Measurements from ENCODE around the gene RAE1.
A peak's percentile ranks its signal among the peaks of the same experiment; 100 is the strongest.

The RAE1 gene

DNA sequence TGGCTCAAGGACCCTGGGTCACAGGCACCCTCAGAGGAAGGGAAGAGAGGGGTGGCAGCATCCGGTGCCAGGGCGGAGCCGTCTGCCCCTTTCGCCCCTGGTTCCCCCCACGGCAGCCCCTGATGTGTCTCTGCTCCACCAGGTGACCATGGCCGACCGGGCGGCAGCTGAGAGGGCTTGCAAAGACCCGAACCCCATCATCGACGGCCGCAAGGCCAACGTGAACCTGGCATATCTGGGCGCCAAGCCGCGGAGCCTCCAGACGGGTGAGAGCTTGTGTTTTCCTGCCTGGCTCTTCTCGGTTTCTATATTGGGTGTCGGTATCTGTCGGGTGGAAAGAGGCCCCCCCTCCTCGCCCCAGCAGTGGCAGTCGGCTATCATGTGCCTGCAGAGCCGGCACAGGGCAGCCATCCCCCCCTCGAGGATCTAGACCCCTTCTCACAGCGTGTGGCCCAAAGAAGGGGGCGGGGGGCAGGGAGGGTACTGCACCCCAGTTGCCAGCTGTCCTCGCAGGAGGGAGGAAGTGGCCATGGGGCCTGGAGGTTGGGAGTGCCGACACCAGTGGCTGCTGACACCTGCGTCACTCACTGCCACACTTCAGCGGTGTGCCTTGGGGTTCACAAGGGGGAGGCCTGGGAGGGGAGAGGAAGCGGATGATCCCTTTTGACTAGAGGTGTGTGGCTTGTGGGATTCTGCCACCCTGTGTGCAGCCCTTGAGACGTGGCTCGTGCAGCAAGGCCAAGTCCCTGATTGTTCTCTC lies 41.6 kb downstream of the RAE1 start:
- Histone ChIP-seq H3F3A (ENCODE audit: low read depth) (0 out of 2 replicates have a peak, but pooled peaks cover 3% of the 10 kb centered on the region), H4K20me1 (ENCODE audit: insufficient read depth, low read length, poor library complexity, severe bottlenecking) (peaks cover 60% of the 10 kb centered on the region), H3K9me2 (replicated peaks; ENCODE audit: low read depth, low read length) (no peaks in the 10 kb centered on the region), H3K4me3 (ENCODE audit: low read length, poor library complexity, severe bottlenecking) (peak overlapping the region; percentile 87), H3K4me2 (ENCODE audit: low read depth, low read length, poor library complexity, severe bottlenecking) (peak overlapping the region; percentile 98), H3K4me1 (ENCODE audit: insufficient read depth, low read length, poor library complexity, severe bottlenecking) (peaks cover 49% of the 10 kb centered on the region), H3K9me3 (ENCODE audit: insufficient read depth, low read depth, low read length) (no peaks in the 10 kb centered on the region), H3K79me2 (ENCODE audit: insufficient read depth, low read length) (peaks cover 62% of the 10 kb centered on the region), H2AFZ (ENCODE audit: low read length) (no peak overlapping the region), H3K9ac (ENCODE audit: low read depth, low read length, poor library complexity, severe bottlenecking) (peak overlapping the region; percentile 87), H3K27me3 (ENCODE audit: insufficient read depth, low read length, poor library complexity, severe bottlenecking) (no peaks in the 10 kb centered on the region), H3K36me3 (ENCODE audit: insufficient read depth, low read length) (peaks cover 22% of the 10 kb centered on the region; the same call in 1 of the 2 replicates)
- no peak for TF ChIP-seq EZH2phosphoT487 (IDR thresholded peaks at IDR 0.05; ENCODE audit: borderline replicate concordance)
- TF ChIP-seq, protein P1, sequence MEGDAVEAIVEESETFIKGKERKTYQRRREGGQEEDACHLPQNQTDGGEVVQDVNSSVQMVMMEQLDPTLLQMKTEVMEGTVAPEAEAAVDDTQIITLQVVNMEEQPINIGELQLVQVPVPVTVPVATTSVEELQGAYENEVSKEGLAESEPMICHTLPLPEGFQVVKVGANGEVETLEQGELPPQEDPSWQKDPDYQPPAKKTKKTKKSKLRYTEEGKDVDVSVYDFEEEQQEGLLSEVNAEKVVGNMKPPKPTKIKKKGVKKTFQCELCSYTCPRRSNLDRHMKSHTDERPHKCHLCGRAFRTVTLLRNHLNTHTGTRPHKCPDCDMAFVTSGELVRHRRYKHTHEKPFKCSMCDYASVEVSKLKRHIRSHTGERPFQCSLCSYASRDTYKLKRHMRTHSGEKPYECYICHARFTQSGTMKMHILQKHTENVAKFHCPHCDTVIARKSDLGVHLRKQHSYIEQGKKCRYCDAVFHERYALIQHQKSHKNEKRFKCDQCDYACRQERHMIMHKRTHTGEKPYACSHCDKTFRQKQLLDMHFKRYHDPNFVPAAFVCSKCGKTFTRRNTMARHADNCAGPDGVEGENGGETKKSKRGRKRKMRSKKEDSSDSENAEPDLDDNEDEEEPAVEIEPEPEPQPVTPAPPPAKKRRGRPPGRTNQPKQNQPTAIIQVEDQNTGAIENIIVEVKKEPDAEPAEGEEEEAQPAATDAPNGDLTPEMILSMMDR (conservative IDR thresholded peaks at IDR 0.05; ENCODE audit: low read length), result no peak

DNA sequence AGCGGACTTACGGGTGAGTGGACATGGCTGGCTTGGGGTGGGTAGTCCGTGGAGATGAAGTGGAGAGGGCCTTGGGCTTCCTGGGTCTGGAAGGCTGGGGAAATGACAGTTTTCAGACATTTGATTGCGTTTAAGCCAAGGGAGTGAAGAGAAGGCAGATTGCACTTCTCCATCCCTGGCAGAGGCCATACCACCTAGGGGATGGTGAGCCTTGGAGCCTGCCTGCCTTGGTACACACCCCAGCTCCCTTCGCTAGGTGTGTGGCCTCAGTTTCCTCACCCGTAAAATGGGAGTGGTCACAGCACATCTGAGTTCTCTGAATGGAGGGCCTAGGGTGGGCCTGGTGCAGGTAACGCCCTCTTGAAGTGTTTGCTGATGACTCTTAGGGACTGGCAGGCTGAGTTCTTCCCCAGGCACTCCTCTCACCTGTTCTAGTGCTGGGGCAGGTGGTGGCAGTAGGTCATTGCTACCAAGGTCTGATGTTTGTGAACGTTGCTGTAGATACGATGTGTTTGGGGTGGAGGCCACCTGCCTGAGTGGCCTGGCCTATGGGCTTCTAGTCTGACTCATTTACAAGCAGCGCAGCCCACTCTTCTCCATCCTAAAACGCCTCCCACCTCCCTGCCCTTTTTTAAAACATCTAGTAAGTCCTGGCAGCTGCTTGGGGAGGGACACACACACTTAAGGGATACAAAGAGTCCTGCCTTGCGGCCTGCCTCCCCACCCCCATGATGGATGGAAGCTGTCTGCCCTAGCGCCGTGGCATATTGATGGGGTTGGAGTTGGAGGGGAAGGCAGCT lies 42.5 kb downstream of the RAE1 start:
- Histone ChIP-seq H3K27me3 (ENCODE audit: insufficient read depth, low read length, poor library complexity, severe bottlenecking) (no peaks in the 10 kb centered on the region), H4K20me1 (ENCODE audit: insufficient read depth, low read length, poor library complexity, severe bottlenecking) (peaks cover 66% of the 10 kb centered on the region), H3K9ac (ENCODE audit: low read depth, low read length, poor library complexity, severe bottlenecking) (peak overlapping the region; percentile 87), H3K4me1 (ENCODE audit: insufficient read depth, low read length, poor library complexity, severe bottlenecking) (peaks cover 56% of the 10 kb centered on the region), H3K36me3 (ENCODE audit: insufficient read depth, low read length) (peaks cover 22% of the 10 kb centered on the region; the same call in 1 of the 2 replicates), H3K4me2 (ENCODE audit: low read depth, low read length, poor library complexity, severe bottlenecking) (peak overlapping the region; percentile 98), H3K9me2 (replicated peaks; ENCODE audit: low read depth, low read length) (no peaks in the 10 kb centered on the region), H3F3A (ENCODE audit: low read depth) (0 out of 2 replicates have a peak, but pooled peaks cover 3% of the 10 kb centered on the region), H3K79me2 (ENCODE audit: insufficient read depth, low read length) (peaks cover 70% of the 10 kb centered on the region), H3K4me3 (ENCODE audit: low read length, poor library complexity, severe bottlenecking) (peak overlapping the region; percentile 87), H2AFZ (ENCODE audit: low read length) (no peak overlapping the region), H3K9me3 (ENCODE audit: insufficient read depth, low read depth, low read length) (no peaks in the 10 kb centered on the region)
- TF ChIP-seq, protein P1 (conservative IDR thresholded peaks at IDR 0.05; ENCODE audit: low read length), result no peak
- no peak for TF ChIP-seq EZH2phosphoT487 (IDR thresholded peaks at IDR 0.05; ENCODE audit: borderline replicate concordance)

DNA sequence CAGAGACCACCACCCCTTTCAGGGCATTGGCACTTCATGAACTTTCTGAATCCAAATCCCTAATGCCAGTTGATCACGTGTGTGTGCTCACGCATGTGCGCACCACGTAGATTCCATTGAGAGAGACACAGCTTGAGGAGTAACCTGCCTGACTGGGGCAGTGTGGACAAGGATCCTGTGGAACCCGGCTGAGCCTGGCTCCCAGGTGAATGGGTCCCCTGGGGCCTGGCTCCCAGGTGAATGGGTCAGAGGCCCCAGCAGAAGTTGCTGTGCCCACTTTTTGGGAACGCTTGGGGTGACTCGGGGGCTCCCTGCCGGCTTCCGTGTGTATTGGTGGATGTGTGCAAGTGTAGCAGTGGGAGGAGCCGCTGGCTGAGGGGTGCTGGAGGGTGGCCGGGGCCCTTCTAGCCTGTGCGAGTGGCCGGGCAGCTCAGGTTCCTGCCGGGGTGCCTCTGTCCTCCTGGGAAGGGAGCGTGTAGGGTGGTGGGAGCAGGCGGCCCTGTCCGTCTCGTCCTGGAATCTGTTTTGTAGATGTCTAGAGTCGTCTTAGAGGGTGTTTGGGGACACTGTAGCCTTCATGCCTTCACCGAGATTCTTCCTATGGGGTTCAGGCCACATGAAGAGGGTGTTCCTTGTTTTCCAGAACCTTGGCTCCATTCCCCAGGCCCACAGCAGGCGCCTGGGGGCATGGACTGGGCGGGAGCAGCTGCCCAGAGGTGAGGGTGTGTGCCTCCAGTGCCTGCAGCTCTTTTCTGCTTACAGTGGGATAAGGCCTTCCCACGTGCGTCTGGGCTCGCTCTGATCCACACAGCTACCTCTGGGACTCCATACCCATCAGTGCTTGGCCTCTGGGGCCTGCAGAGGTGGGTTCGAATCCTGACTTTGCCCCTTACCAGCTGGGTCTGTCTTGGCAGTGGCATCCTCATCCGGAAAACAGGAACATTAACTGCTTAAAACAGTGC lies 43.3 kb downstream of the RAE1 start:
- H3F3A ChIP-seq (ENCODE audit: low read depth), result 0 out of 2 replicates have a peak, but pooled peaks cover 3% of the 10 kb centered on the region
- peaks cover 59% of the 10 kb centered on the region for H3K4me1 ChIP-seq (ENCODE audit: insufficient read depth, low read length, poor library complexity, severe bottlenecking)
- H3K27me3 ChIP-seq (ENCODE audit: insufficient read depth, low read length, poor library complexity, severe bottlenecking), result no peaks in the 10 kb centered on the region
- peak overlapping the region; percentile 7 for H3K9ac ChIP-seq (ENCODE audit: low read depth, low read length, poor library complexity, severe bottlenecking)
- peak overlapping the region; percentile 87 for H3K4me3 ChIP-seq (ENCODE audit: low read length, poor library complexity, severe bottlenecking)
- H3K79me2 ChIP-seq (ENCODE audit: insufficient read depth, low read length), result peaks cover 79% of the 10 kb centered on the region
- peak overlapping the region; percentile 98 for H3K4me2 ChIP-seq (ENCODE audit: low read depth, low read length, poor library complexity, severe bottlenecking)
- H3K9me3 ChIP-seq (ENCODE audit: insufficient read depth, low read depth, low read length), result no peaks in the 10 kb centered on the region
- no peak overlapping the region for H2AFZ ChIP-seq (ENCODE audit: low read length)
- no peaks in the 10 kb centered on the region for H3K9me2 ChIP-seq (replicated peaks; ENCODE audit: low read depth, low read length)
- H3K36me3 ChIP-seq (ENCODE audit: insufficient read depth, low read length), result peaks cover 22% of the 10 kb centered on the region; the same call in 1 of the 2 replicates
- TF ChIP-seq, protein P1 (conservative IDR thresholded peaks at IDR 0.05; ENCODE audit: low read length), result no peak
- no peak for TF ChIP-seq EZH2phosphoT487 (IDR thresholded peaks at IDR 0.05; ENCODE audit: borderline replicate concordance)
- H4K20me1 ChIP-seq (ENCODE audit: insufficient read depth, low read length, poor library complexity, severe bottlenecking), result peaks cover 75% of the 10 kb centered on the region
